ENCODE results near the gene ZFP36L1. TPM values are rescaled to one million over a fixed set of nuclear protein-coding genes. Genes with fewer than 3 reads are reported as not detected.

The ZFP36L1 gene
- total RNA-seq, 1 donor from 2014 or later = 368 TPM

DNA sequence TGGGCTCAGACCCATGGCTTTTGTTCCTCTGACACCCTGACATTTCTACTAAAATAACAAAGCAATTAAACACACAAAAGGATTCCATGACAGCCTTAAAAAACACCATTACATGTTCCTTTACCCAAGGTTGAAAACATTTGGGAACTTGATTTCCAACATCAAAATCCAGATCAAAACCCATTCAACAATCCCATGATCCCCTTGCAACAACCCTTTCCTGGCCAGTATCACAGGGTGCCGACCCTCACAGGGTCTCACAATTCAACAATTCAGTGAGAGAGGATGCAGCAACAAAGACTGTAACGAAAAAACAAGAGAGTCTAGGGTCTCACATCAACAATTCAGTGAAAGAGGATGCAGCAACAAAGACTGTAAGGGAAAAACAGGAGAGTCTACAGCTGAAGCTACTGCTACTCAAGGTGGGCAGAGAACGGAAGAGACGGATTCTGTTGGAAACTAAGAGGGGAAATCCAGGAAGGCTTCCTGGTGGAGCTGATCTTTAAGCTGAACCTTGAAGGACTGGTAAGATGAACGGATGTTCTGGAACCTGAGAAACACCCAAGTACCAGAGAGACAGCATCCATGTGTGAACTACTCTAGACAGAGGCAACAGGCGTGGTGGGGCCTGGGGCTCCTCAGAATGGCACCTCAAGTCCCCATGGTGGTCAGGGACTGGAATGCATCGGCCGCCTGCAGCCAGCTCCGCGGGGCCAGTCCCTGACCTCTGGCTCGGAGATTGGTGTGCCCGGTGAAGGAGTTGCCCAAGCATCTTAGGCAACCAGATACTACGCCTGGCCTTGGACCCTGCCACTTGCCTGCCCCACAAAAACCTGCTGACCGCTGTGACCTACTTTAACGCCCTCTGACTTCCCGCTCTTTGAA, 22.7 kb upstream of the ZFP36L1 start:
- H3K36me3 Mint-ChIP-seq (ENCODE audit: insufficient read depth) = no peaks in the 10 kb centered on the region
- TF ChIP-seq, protein P1, sequence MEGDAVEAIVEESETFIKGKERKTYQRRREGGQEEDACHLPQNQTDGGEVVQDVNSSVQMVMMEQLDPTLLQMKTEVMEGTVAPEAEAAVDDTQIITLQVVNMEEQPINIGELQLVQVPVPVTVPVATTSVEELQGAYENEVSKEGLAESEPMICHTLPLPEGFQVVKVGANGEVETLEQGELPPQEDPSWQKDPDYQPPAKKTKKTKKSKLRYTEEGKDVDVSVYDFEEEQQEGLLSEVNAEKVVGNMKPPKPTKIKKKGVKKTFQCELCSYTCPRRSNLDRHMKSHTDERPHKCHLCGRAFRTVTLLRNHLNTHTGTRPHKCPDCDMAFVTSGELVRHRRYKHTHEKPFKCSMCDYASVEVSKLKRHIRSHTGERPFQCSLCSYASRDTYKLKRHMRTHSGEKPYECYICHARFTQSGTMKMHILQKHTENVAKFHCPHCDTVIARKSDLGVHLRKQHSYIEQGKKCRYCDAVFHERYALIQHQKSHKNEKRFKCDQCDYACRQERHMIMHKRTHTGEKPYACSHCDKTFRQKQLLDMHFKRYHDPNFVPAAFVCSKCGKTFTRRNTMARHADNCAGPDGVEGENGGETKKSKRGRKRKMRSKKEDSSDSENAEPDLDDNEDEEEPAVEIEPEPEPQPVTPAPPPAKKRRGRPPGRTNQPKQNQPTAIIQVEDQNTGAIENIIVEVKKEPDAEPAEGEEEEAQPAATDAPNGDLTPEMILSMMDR (IDR thresholded peaks at IDR 0.05; ENCODE audit: unreplicated experiment) = no peak
- peak overlapping the region; percentile 50 for H3K4me3 Mint-ChIP-seq (ENCODE audit: low read depth)
- H3K27ac Mint-ChIP-seq = peak overlapping the region; percentile 93
- no peak for DNase-seq (ENCODE audit: low spot score, unreplicated experiment)
- H3K27me3 Mint-ChIP-seq = no peaks in the 10 kb centered on the region
- peaks cover 29% of the 10 kb centered on the region for H3K4me1 Mint-ChIP-seq (ENCODE audit: low read depth)
- no peaks in the 10 kb centered on the region for H3K9me3 Mint-ChIP-seq (ENCODE audit: low read depth)

DNA sequence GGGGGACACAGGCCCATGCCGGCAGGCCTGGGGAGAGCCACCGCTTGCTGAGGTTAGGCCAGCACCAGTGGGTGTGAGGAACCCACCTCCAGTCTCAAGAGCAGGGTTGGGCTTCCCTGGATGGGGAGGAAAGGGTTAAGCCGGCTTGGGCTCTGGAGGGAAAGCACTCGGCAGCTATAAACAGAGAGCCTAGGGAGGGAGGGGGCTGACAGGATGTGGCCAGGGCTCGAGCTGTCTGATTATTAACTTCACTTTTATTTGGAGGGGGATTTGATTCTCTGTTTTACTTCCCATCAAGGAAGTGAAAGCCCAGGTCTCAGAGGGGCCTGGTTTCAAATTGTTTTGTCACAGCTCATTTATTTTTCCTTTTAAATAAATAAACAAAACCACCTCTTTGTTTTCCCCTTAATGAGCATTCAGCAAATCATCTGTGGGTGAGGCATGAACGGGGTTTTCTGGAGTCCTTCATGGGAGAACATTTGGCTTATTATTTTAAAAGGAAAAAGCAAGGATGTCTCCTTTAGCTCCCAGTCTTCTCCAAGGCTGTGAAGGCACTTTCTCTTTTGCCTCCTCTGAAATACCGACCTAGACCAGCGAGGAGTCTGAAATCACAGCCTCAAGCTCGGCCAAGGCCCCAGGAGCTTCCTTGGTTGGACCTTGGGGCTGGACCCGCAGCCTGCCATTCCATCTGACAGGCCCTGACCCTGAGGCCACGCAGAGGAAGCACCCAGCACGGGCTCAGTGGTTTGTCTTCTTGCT, 21.9 kb upstream of the ZFP36L1 start:
- H3K9me3 Mint-ChIP-seq (ENCODE audit: low read depth) = no peaks in the 10 kb centered on the region
- TF ChIP-seq, protein P1 (IDR thresholded peaks at IDR 0.05; ENCODE audit: unreplicated experiment) = no peak
- H3K27me3 Mint-ChIP-seq = no peaks in the 10 kb centered on the region
- H3K36me3 Mint-ChIP-seq (ENCODE audit: insufficient read depth) = no peaks in the 10 kb centered on the region
- no peak for DNase-seq (ENCODE audit: low spot score, unreplicated experiment)
- peak overlapping the region; percentile 50 for H3K4me3 Mint-ChIP-seq (ENCODE audit: low read depth)
- peak overlapping the region; percentile 93 for H3K27ac Mint-ChIP-seq
- H3K4me1 Mint-ChIP-seq (ENCODE audit: low read depth) = peaks cover 26% of the 10 kb centered on the region

DNA sequence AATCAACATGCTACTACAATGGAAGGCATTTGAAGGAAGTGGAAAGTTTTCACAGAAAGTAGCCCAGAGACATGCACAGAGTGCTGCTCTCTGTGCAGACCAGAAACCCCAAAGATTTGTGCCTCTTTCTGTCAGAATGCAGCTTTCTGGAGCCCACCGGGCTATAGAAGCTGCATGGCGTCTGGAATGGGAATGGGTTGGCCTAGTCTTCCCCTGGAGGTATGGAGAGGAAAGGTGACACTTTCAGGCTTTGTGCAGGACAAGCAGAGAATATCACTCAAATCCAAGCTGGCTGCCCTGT, 21.3 kb upstream of the ZFP36L1 start:
- H3K9me3 Mint-ChIP-seq (ENCODE audit: low read depth) = no peaks in the 10 kb centered on the region
- TF ChIP-seq, protein P1 (IDR thresholded peaks at IDR 0.05; ENCODE audit: unreplicated experiment) = no peak
- no peak for DNase-seq (ENCODE audit: low spot score, unreplicated experiment)
- no peaks in the 10 kb centered on the region for H3K27me3 Mint-ChIP-seq
- peak overlapping the region; percentile 35 for H3K4me3 Mint-ChIP-seq (ENCODE audit: low read depth)
- no peaks in the 10 kb centered on the region for H3K36me3 Mint-ChIP-seq (ENCODE audit: insufficient read depth)
- peak overlapping the region; percentile 93 for H3K27ac Mint-ChIP-seq
- peaks cover 22% of the 10 kb centered on the region for H3K4me1 Mint-ChIP-seq (ENCODE audit: low read depth)

DNA sequence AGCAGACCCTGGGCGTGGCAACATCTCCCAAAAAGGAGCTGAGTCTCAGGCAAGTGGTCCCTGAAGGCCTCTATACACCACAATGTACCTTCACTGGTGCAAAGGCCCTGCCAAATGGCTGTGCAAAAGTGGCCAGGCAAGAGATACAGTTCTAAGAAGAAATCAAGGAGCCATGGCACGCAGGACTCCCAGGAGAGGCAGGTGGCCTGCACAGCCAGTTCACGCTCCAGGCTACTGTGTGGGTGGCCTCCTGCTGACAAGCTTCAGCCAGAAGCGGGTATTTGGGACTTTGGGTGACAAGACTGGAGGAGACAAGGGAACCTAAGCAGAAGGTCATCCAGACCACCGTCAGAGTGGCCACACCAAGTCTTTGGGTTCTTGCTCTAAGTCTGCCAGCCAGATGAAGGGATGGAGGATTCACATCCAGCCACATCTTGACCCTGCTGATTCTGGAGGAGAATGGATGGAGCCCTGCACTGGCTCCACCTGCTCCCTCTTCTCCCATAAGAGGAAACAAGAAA, 20.5 kb upstream of the ZFP36L1 start:
- no peaks in the 10 kb centered on the region for H3K27me3 Mint-ChIP-seq
- no peak overlapping the region for H3K27ac Mint-ChIP-seq
- no peaks in the 10 kb centered on the region for H3K9me3 Mint-ChIP-seq (ENCODE audit: low read depth)
- no peak overlapping the region for H3K4me3 Mint-ChIP-seq (ENCODE audit: low read depth)
- peaks cover 1% of the 10 kb centered on the region for H3K36me3 Mint-ChIP-seq (ENCODE audit: insufficient read depth)
- TF ChIP-seq, protein P1 (IDR thresholded peaks at IDR 0.05; ENCODE audit: unreplicated experiment) = no peak
- DNase-seq (ENCODE audit: low spot score, unreplicated experiment) = no peak
- H3K4me1 Mint-ChIP-seq (ENCODE audit: low read depth) = peaks cover 21% of the 10 kb centered on the region

DNA sequence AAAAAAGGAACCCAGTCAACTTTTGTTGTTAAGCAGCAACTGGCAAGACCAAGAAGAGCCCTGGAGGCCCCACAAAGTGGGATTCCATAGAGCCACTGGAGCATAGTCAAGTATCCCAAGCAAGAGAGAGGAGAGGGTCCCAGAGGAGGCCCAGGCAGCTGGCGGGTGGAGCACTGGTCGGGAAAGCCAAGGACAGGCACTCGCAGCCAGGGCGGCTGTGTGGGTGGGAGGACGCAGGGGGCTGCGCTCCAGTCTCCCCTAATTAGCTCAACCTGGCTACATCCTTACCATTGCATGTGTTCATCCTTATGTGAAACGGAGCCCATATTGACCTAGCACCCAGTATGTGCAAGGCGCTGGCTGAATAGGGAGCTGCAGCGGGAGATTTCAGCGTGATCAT, 18.3 kb upstream of the ZFP36L1 start:
- peaks cover 25% of the 10 kb centered on the region for H3K4me1 Mint-ChIP-seq (ENCODE audit: low read depth)

More for the DNA sequence above, 18.3 kb upstream of the ZFP36L1 start:
- no peaks in the 10 kb centered on the region for H3K9me3 Mint-ChIP-seq (ENCODE audit: low read depth)
- H3K27me3 Mint-ChIP-seq = no peaks in the 10 kb centered on the region
- H3K4me3 Mint-ChIP-seq (ENCODE audit: low read depth) = no peak overlapping the region
- DNase-seq (ENCODE audit: low spot score, unreplicated experiment) = no peak
- H3K27ac Mint-ChIP-seq = no peak overlapping the region
- TF ChIP-seq, protein P1 (IDR thresholded peaks at IDR 0.05; ENCODE audit: unreplicated experiment) = no peak
- H3K36me3 Mint-ChIP-seq (ENCODE audit: insufficient read depth) = peaks cover 1% of the 10 kb centered on the region
